Renal cortex interstitium (tissue), 11 donors: ENCODE measurements around the gene ZNF419. TPM values are rescaled to one million over a fixed set of nuclear protein-coding genes. Genes with fewer than 3 reads are reported as not detected.
"Not testable (repeated sequence)": the region's sequence is repeated elsewhere in the genome, so short reads cannot be mapped to it uniquely, and the experiment has no call there.

Source experiments
- DNase-seq, 11 donors: peaks; one replicate each; pipeline ENCODE4 v3.0.0-alpha.2; 2013; ENCODE audit warnings: low read depth in 9 of 11, low spot score in 4 of 11; ENCODE audit errors: extremely low read depth in 1 of 11
- polyA plus RNA-seq, 3 donors: library from polyadenylated mRNA; unstranded; fragments of 120-200 nt; gene quantifications; one replicate each; pipeline ENCODE4 v1.2.1, GENCODE V29; 2013; ENCODE audit not compliant: insufficient read length in 3 of 3

Gene ZNF419
- polyA plus RNA-seq, 3 donors = 20.3 to 22.7 (median 20.8) TPM

GRCh38 chr19:57506163-57506562 lies 18.6 kb downstream of the ZNF419 start:
- DNase-seq = no peak

GRCh38 chr19:57511484-57511883 lies 23.9 kb downstream of the ZNF419 start:
- no peak for DNase-seq

- DNase-seq = no peak
These were observed 25.3 kb downstream of the ZNF419 start for GRCh38 chr19:57512845-57513244.

- DNase-seq = no peak
These were observed 27.7 kb downstream of the ZNF419 start for GRCh38 chr19:57515255-57515654.

- not testable (repeated sequence) for DNase-seq
These were observed 30.5 kb downstream of the ZNF419 start for GRCh38 chr19:57518021-57518420.

GRCh38 chr19:57527136-57527881 lies 39.8 kb downstream of the ZNF419 start, which contains the start of gene ZNF549:
Gene ZNF549, plus strand, starts transcription at chr19:57527356. Its CDS starts 218 bp downstream, at chr19:57527574.
- peak; percentile 71 to 94 (median 86) for DNase-seq

GRCh38 chr19:57537953-57538547 lies 50.5 kb downstream of the ZNF419 start:
- no peak for DNase-seq

Other genes with a start within 250 kb of the ZNF419 start
- gene ZNF805, start 247.1 kb upstream of the ZNF419 start, polyA plus RNA-seq = 1 to 10 TPM; 6.2 to 6.6 (median 6.2) TPM
- gene ZNF460, start 207.3 kb upstream of the ZNF419 start, polyA plus RNA-seq = 1 to 10 TPM; 2.5 to 4.2 (median 2.5) TPM
- 10 to 100 TPM in 1 of 3 donors, 1 to 10 TPM in 2; 8.0 to 10.4 (median 8.2) TPM for gene ZNF543, start 167.3 kb upstream of the ZNF419 start, polyA plus RNA-seq
- gene ZNF304, start 136.5 kb upstream of the ZNF419 start, polyA plus RNA-seq = 10 to 100 TPM; 16.2 to 17.6 (median 17.3) TPM
- gene TRAPPC2B, start 124.2 kb upstream of the ZNF419 start, polyA plus RNA-seq = 10 to 100 TPM; 16.4 to 18.2 (median 18.2) TPM
- gene ZNF547, start 124.2 kb upstream of the ZNF419 start, polyA plus RNA-seq = 1 to 10 TPM; 5.9 to 7.0 (median 6.4) TPM
- gene ZNF548, start 97.9 kb upstream of the ZNF419 start, polyA plus RNA-seq = 10 to 100 TPM; 18.5 to 35.6 (median 20.5) TPM
- 10 to 100 TPM; 11.6 to 12.6 (median 11.9) TPM for gene ZNF17, start 76.6 kb upstream of the ZNF419 start, polyA plus RNA-seq
- gene ZNF749, start 52.4 kb upstream of the ZNF419 start, polyA plus RNA-seq = 10 to 100 TPM in 2 of 3 donors, 1 to 10 TPM in 1; 9.6 to 18.0 (median 10.5) TPM
- gene VN1R1, start 30.6 kb upstream of the ZNF419 start, polyA plus RNA-seq = 1 to 10 TPM; 2.5 to 4.7 (median 3.1) TPM
- 10 to 100 TPM; 21.3 to 23.6 (median 22.8) TPM for gene ZNF772, start 10.2 kb upstream of the ZNF419 start, polyA plus RNA-seq
- 10 to 100 TPM; 12.0 to 16.8 (median 15.4) TPM for gene ZNF773, start 12.2 kb downstream of the ZNF419 start, polyA plus RNA-seq
- gene ZNF549, start 39.6 kb downstream of the ZNF419 start, polyA plus RNA-seq = 10 to 100 TPM; 12.5 to 16.4 (median 15.8) TPM
- 10 to 100 TPM; 18.5 to 21.8 (median 20.6) TPM for gene ZNF550, start 72.1 kb downstream of the ZNF419 start, polyA plus RNA-seq
- 10 to 100 TPM in 1 of 3 donors, 1 to 10 TPM in 2; 7.7 to 10.8 (median 9.1) TPM for gene ZNF416, start 91.2 kb downstream of the ZNF419 start, polyA plus RNA-seq
- gene ZIK1, start 96.4 kb downstream of the ZNF419 start, polyA plus RNA-seq = 10 to 100 TPM; 19.3 to 23.8 (median 20.8) TPM
- gene ZNF530, start 112.1 kb downstream of the ZNF419 start, polyA plus RNA-seq = 1 to 10 TPM; 4.9 to 6.3 (median 4.9) TPM
- 10 to 100 TPM; 25.4 to 29.1 (median 26.7) TPM for gene ZNF134, start 126.5 kb downstream of the ZNF419 start, polyA plus RNA-seq
- gene ZNF211, start 145.4 kb downstream of the ZNF419 start, polyA plus RNA-seq = 10 to 100 TPM; 31.6 to 42.6 (median 35.0) TPM
- gene ZSCAN4, start 181.2 kb downstream of the ZNF419 start, polyA plus RNA-seq = under 1 TPM in 2 of 3 donors, not detected in 1; 0.06 to 0.08 TPM
- 10 to 100 TPM; 14.2 to 17.3 (median 16.4) TPM for gene ZNF551, start 194.2 kb downstream of the ZNF419 start, polyA plus RNA-seq
- 10 to 100 TPM; 26.3 to 36.1 (median 27.7) TPM for gene ZNF154, start 221.5 kb downstream of the ZNF419 start, polyA plus RNA-seq
- gene ZNF671, start 239.9 kb downstream of the ZNF419 start, polyA plus RNA-seq = 10 to 100 TPM; 17.7 to 20.6 (median 20.0) TPM